ENCODE data around the gene SP1. TPM values are rescaled to one million over a fixed set of nuclear protein-coding genes. Genes with fewer than 3 reads are reported as not detected.
"Not testable (repeated sequence)": the region's sequence is repeated elsewhere in the genome, so short reads cannot be mapped to it uniquely, and the experiment has no call there.

Gene SP1
- total RNA-seq, 1 donor = 50.3 TPM

DNA sequence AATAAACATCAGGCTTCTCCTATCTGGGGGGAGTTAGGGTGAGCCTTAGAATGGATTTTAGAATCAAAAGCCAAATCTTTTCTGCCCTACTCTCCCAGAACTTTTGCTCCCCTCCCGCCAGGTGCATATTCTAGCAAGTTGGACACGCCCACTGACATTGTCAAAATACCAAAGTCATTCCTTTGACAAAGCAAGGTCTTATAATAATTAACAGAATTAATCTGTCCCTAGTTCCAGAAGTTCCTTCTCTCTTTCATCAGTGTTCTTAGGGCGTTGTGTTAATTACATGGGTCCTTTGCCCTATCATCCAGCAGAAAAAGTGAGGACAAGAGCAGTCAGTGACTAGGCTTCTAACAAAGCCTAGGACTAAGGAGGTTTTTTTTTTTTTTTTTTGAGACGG lies 64.0 kb downstream of the SP1 start:
- peaks cover 32% of the 10 kb centered on the region for H3K36me3 ChIP-seq (ENCODE audit: insufficient read depth, low read length)
- no peak overlapping the region for H3K4me3 ChIP-seq (ENCODE audit: insufficient read depth, low read length)
- no peak overlapping the region for H3K4me2 ChIP-seq (ENCODE audit: insufficient read depth, low read length)
- no peak for DNase-seq (ENCODE audit: insufficient read length, low spot score, missing footprints)
- no peaks in the 10 kb centered on the region for H3K27me3 ChIP-seq (ENCODE audit: insufficient read depth, low read length)
- H3K9me3 ChIP-seq (ENCODE audit: low read depth, low read length) = no peaks in the 10 kb centered on the region
- H3K27ac ChIP-seq (ENCODE audit: low read depth, low read length) = no peak overlapping the region
- no peak overlapping the region for H2AFZ ChIP-seq (ENCODE audit: low read length)
- H3K4me1 ChIP-seq (ENCODE audit: insufficient read depth, low read length) = peaks cover 18% of the 10 kb centered on the region
- H4K20me1 ChIP-seq (ENCODE audit: insufficient read depth, low read length) = no peaks in the 10 kb centered on the region
- H3K79me2 ChIP-seq (ENCODE audit: insufficient read depth, low read length) = peaks cover 34% of the 10 kb centered on the region
- no peak for TF ChIP-seq CTCF (IDR thresholded peaks at IDR 0.05; ENCODE audit: extremely low read depth, low read depth, low read length)

- not testable (repeated sequence) for H3K4me2 ChIP-seq (ENCODE audit: insufficient read depth, low read length); H3K27me3 ChIP-seq (ENCODE audit: insufficient read depth, low read length); H4K20me1 ChIP-seq (ENCODE audit: insufficient read depth, low read length); H2AFZ ChIP-seq (ENCODE audit: low read length); DNase-seq (ENCODE audit: insufficient read length, low spot score, missing footprints); H3K4me3 ChIP-seq (ENCODE audit: insufficient read depth, low read length); H3K9me3 ChIP-seq (ENCODE audit: low read depth, low read length)
- Histone ChIP-seq H3K79me2 (ENCODE audit: insufficient read depth, low read length) (peaks cover 34% of the 10 kb centered on the region), H3K4me1 (ENCODE audit: insufficient read depth, low read length) (peaks cover 18% of the 10 kb centered on the region), H3K27ac (ENCODE audit: low read depth, low read length) (peak overlapping the region; percentile 4), H3K36me3 (ENCODE audit: insufficient read depth, low read length) (peaks cover 32% of the 10 kb centered on the region)
Measured at GRCh38 chr12:53444593-53445325, 64.8 kb downstream of the SP1 start.

- H3K4me2 ChIP-seq (ENCODE audit: insufficient read depth, low read length) = no peak overlapping the region
- H3K27ac ChIP-seq (ENCODE audit: low read depth, low read length) = no peak overlapping the region
- H4K20me1 ChIP-seq (ENCODE audit: insufficient read depth, low read length) = peaks cover 32% of the 10 kb centered on the region
- no peaks in the 10 kb centered on the region for H3K9me3 ChIP-seq (ENCODE audit: low read depth, low read length)
- no peak for TF ChIP-seq CTCF (IDR thresholded peaks at IDR 0.05; ENCODE audit: extremely low read depth, low read depth, low read length)
- peaks cover 29% of the 10 kb centered on the region for H3K36me3 ChIP-seq (ENCODE audit: insufficient read depth, low read length)
- no peak overlapping the region for H3K4me3 ChIP-seq (ENCODE audit: insufficient read depth, low read length)
- DNase-seq (ENCODE audit: insufficient read length, low spot score, missing footprints) = no peak
- no peak overlapping the region for H2AFZ ChIP-seq (ENCODE audit: low read length)
- peaks cover 21% of the 10 kb centered on the region for H3K4me1 ChIP-seq (ENCODE audit: insufficient read depth, low read length)
- peaks cover 42% of the 10 kb centered on the region for H3K79me2 ChIP-seq (ENCODE audit: insufficient read depth, low read length)
- H3K27me3 ChIP-seq (ENCODE audit: insufficient read depth, low read length) = no peaks in the 10 kb centered on the region
Measured at GRCh38 chr12:53450936-53451335, 71.0 kb downstream of the SP1 start.

- DNase-seq (ENCODE audit: insufficient read length, low spot score, missing footprints) = peak; percentile 97
- Histone ChIP-seq H3K4me3 (ENCODE audit: insufficient read depth, low read length) (peak within 1 kb of the TSS; percentile 97), H3K4me1 (ENCODE audit: insufficient read depth, low read length) (peaks cover 21% of the 10 kb centered on the region), H4K20me1 (ENCODE audit: insufficient read depth, low read length) (peaks cover 35% of the 10 kb centered on the region), H3K36me3 (ENCODE audit: insufficient read depth, low read length) (peaks cover 37% of the 10 kb centered on the region), H3K27ac (ENCODE audit: low read depth, low read length) (peak within 1 kb of the TSS; percentile 87), H3K9me3 (ENCODE audit: low read depth, low read length) (no peaks in the 10 kb centered on the region), H3K27me3 (ENCODE audit: insufficient read depth, low read length) (no peaks in the 10 kb centered on the region), H3K4me2 (ENCODE audit: insufficient read depth, low read length) (peak within 1 kb of the TSS; percentile 81), H3K79me2 (ENCODE audit: insufficient read depth, low read length) (peaks cover 49% of the 10 kb centered on the region), H2AFZ (ENCODE audit: low read length) (peak within 1 kb of the TSS; percentile 74)
- TF ChIP-seq CTCF (IDR thresholded peaks at IDR 0.05; ENCODE audit: extremely low read depth, low read depth, low read length) = peak; percentile 96
Measured at GRCh38 chr12:53451661-53452158, 71.7 kb downstream of the SP1 start, which contains the start of gene PCBP2. PCBP2 (plus strand) TSS chr12:53452102; CDS start chr12:53454801, 2,699 bp downstream.
